ENCODE data around the gene FREM1. TPM values are rescaled to one million over a fixed set of nuclear protein-coding genes. Genes with fewer than 3 reads are reported as not detected.

FREM1 gene, protein sequence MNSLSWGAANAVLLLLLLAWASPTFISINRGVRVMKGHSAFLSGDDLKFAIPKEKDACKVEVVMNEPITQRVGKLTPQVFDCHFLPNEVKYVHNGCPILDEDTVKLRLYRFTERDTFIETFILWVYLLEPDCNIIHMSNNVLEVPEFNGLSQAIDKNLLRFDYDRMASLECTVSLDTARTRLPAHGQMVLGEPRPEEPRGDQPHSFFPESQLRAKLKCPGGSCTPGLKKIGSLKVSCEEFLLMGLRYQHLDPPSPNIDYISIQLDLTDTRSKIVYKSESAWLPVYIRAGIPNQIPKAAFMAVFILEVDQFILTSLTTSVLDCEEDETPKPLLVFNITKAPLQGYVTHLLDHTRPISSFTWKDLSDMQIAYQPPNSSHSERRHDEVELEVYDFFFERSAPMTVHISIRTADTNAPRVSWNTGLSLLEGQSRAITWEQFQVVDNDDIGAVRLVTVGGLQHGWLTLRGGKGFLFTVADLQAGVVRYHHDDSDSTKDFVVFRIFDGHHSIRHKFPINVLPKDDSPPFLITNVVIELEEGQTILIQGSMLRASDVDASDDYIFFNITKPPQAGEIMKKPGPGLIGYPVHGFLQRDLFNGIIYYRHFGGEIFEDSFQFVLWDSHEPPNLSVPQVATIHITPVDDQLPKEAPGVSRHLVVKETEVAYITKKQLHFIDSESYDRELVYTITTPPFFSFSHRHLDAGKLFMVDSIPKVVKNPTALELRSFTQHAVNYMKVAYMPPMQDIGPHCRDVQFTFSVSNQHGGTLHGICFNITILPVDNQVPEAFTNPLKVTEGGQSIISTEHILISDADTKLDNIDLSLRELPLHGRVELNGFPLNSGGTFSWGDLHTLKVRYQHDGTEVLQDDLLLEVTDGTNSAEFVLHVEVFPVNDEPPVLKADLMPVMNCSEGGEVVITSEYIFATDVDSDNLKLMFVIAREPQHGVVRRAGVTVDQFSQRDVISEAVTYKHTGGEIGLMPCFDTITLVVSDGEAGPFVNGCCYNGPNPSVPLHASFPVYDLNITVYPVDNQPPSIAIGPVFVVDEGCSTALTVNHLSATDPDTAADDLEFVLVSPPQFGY (N-terminal part only)
- total RNA-seq: not detected in 2 replicates
- total RNA-seq (2013): 0.63 TPM
- polyA plus RNA-seq: not detected in 2 replicates
- polyA minus RNA-seq: not detected in 2 replicates

DNA sequence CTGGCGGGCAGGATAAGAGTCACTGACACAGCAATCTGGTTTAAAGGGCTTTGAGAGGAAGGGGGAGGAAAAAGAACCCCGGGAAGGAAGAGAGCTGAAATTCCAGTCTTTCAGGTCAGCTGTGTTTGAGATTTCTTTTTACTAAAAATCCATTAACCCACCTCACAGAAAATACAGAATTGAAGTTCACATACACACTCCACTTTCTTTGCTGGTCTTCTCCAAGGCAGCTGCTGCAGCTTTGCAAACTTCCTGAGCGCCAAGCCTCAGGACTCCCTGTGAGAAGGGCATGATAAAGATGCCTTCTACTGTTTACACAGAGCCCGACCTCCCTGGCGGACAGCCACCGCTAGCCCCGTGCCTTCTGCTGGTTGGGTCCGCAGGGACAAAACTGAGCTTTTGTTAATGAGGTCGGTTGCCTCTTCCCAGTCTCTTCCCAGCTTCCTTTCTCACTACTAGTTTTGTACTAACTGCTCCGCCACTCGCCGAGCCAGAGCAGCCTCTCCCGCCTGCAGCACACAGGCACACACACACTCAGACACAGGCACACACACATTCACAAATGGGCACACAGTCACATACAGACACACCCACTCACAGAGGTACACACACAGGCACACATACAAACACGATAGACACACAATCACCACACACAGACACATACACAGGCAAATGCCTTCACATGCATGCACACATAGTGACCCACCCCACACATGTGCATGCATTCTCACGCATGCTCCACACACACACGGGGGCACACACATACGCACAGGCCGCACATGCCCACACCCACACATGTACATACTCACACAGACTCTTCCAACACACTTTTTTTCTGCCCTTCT, at the start of gene FREM1:
Gene FREM1, minus strand, starts transcription at position 468 of the 845 bp plus-strand sequence. CDS start 41,451 bp downstream, outside the sequence.
- ATAC-seq (ENCODE audit: low read depth) (no peak), DNase-seq (no peak)
- no peak within 1 kb of the TSS for H3K4me2 ChIP-seq (replicated peaks; ENCODE audit: low read depth, low read length, poor library complexity, severe bottlenecking)
- intact Hi-C loops (cut with micrococcal nuclease): no loop called here
- H3K36me3 ChIP-seq (replicated peaks in 1 of 2; ENCODE audit: control extremely low read depth in 1 of 2, control insufficient read depth in 1 of 2, extremely low read depth in 1 of 2, insufficient read depth in 2 of 2, low read length in 1 of 2): no peaks in the 10 kb centered on the region
- no peak within 1 kb of the TSS for H3K4me3 ChIP-seq (ENCODE audit: control extremely low read depth in 1 of 5, extremely low read depth in 1 of 5, insufficient read depth in 1 of 5, low read depth in 2 of 5, low read length in 4 of 5)
- H3K27ac Mint-ChIP-seq: no peak within 1 kb of the TSS
- TF ChIP-seq, protein P1, sequence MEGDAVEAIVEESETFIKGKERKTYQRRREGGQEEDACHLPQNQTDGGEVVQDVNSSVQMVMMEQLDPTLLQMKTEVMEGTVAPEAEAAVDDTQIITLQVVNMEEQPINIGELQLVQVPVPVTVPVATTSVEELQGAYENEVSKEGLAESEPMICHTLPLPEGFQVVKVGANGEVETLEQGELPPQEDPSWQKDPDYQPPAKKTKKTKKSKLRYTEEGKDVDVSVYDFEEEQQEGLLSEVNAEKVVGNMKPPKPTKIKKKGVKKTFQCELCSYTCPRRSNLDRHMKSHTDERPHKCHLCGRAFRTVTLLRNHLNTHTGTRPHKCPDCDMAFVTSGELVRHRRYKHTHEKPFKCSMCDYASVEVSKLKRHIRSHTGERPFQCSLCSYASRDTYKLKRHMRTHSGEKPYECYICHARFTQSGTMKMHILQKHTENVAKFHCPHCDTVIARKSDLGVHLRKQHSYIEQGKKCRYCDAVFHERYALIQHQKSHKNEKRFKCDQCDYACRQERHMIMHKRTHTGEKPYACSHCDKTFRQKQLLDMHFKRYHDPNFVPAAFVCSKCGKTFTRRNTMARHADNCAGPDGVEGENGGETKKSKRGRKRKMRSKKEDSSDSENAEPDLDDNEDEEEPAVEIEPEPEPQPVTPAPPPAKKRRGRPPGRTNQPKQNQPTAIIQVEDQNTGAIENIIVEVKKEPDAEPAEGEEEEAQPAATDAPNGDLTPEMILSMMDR (IDR thresholded peaks at IDR 0.05): no peak
- TF ChIP-seq EZH2 (IDR thresholded peaks at IDR 0.05; ENCODE audit: borderline replicate concordance, insufficient read depth, low read depth, low read length, poor library complexity, severe bottlenecking): no peak
- WGBS (ENCODE audit: insufficient coverage): 57% methylated on average over 16 of the region's 18 CpGs
- no peaks in the 10 kb centered on the region for H3K9me3 Mint-ChIP-seq (ENCODE audit: insufficient read depth)
- no peak within 1 kb of the TSS for H3K27ac ChIP-seq (ENCODE audit: low read length in 2 of 2)
- H3K27me3 ChIP-seq (replicated peaks in 1 of 4; ENCODE audit: control extremely low read depth in 1 of 4, control insufficient read depth in 3 of 4, insufficient read depth in 4 of 4, low read length in 3 of 4): no peaks in the 10 kb centered on the region
- no peaks in the 10 kb centered on the region for H3K9me3 ChIP-seq (ENCODE audit: control extremely low read depth in 1 of 3, control insufficient read depth in 2 of 3, insufficient read depth in 1 of 3, low read length in 2 of 3)
- no peaks in the 10 kb centered on the region for H3K4me1 Mint-ChIP-seq
- H3K4me1 ChIP-seq (ENCODE audit: control insufficient read depth in 2 of 2, insufficient read depth in 2 of 2, low read length in 2 of 2): no peaks in the 10 kb centered on the region
- H2AFZ ChIP-seq (ENCODE audit: insufficient read depth, low read depth, low read length, poor library complexity, severe bottlenecking): no peak within 1 kb of the TSS
- H3K9ac ChIP-seq (ENCODE audit: low read length): no peak within 1 kb of the TSS
- H3K4me3 Mint-ChIP-seq: no peak within 1 kb of the TSS
- ChIA-PET POLR2A (no interaction called here), CTCF (no interaction called here)
- peaks cover 6% of the 10 kb centered on the region for H3K27me3 Mint-ChIP-seq
- no peaks in the 10 kb centered on the region for H4K20me1 ChIP-seq (ENCODE audit: control insufficient read depth, insufficient read depth, low read length, poor library complexity, severe bottlenecking)
- H3K79me2 ChIP-seq (ENCODE audit: control insufficient read depth, insufficient read depth, low read length): no peaks in the 10 kb centered on the region
